HG02798 (cell line): ENCODE results near the gene MRM1.

Experiments used
- ATAC-seq: cut with Tn5 transposase; IDR thresholded peaks from one replicate; pipeline ENCODE4 v1.9.1; 2021; ENCODE audit warnings: mild to moderate bottlenecking; ENCODE audit not compliant: unreplicated experiment, poor library complexity

The MRM1 gene, protein sequence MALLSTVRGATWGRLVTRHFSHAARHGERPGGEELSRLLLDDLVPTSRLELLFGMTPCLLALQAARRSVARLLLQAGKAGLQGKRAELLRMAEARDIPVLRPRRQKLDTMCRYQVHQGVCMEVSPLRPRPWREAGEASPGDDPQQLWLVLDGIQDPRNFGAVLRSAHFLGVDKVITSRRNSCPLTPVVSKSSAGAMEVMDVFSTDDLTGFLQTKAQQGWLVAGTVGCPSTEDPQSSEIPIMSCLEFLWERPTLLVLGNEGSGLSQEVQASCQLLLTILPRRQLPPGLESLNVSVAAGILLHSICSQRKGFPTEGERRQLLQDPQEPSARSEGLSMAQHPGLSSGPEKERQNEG

GRCh38 chr17:36601303-36602029, at the start of gene MRM1:
MRM1 (plus strand) TSS chr17:36601583; CDS start chr17:36601811, 228 bp downstream.
- peak; percentile 86 for ATAC-seq

- ATAC-seq: no peak
These were observed 47.9 kb upstream of the MRM1 start for GRCh38 chr17:36553459-36553858.

GRCh38 chr17:36566081-36566480, 35.3 kb upstream of the MRM1 start:
- no peak for ATAC-seq

DNA sequence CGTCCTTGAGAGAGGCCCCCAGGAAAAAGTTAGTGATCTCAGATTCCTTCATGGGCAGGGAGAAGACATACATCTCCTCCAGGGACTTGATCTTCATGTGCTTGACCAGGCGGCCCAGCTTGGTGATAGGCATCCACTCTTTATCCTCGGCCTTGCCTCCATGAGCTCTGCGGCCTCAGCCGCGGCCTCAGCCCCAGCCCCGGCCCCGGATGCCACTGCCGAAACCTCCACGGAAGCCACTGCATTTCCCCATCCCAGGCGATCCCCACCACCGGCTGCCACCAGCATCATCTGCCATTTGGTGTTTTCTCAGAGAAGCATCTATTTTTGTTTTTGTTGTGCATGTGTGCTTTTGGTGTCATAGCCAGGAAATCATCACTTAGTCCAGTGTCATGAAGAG, 26.4 kb upstream of the MRM1 start:
- ATAC-seq: no peak

DNA sequence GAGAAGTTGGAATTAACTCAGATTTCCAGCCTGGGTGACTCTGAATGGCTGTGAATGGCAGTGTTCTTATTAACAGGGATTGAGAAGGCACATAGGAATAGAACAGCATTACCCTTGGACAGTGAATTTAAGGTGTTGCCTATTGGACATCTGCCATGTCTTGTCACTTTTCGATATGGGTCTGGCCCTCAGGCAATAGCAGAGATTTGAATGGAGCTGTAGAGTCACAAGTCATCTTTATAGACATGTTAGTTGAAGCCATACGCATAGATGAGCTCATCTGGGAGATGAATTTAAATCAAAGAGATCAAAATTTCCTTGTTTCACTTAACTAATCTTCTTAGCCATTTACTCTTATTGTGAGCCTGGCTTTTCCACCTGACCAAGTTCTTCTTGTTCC, 24.6 kb upstream of the MRM1 start:
- no peak for ATAC-seq

GRCh38 chr17:36578671-36579070, 22.7 kb upstream of the MRM1 start:
- no peak for ATAC-seq

DNA sequence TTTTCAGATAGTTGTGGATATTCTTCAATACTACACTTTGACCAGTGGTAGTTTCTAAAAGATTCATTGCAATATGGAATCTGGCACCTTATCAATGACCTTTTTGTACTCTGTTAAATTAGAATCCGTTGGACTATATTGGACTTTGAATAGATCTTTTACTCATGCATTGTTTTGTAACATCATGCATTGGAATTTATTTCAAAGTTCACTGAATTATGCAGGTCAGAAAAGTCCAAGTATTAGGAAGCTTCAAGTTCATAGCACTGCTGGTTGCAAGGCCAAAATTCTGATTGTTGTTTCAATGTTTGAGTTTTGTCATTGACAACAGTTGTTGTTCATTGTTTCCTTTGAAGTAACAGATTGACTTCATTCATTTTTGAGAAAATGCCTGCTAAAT, 17.6 kb upstream of the MRM1 start:
- no peak for ATAC-seq

DNA sequence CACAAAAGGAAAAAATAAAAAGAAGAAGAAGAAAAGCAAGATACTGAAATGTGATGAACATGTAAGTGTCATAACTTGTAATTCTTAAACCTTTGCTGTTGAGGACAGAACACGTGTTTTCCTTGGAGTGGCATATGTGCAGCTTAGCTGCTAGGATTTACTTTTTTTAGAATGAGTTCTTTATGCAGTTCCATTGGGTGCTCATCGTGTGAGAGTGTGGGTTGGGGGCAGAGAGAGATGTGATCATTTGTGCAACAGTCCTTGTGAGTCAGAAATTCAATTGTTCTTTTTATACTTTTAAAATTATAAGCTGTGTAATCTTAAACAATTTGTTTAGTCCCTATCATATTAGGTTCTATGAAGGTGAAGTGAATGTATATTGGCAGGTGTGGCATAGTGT, 15.2 kb upstream of the MRM1 start:
- ATAC-seq: no peak

DNA sequence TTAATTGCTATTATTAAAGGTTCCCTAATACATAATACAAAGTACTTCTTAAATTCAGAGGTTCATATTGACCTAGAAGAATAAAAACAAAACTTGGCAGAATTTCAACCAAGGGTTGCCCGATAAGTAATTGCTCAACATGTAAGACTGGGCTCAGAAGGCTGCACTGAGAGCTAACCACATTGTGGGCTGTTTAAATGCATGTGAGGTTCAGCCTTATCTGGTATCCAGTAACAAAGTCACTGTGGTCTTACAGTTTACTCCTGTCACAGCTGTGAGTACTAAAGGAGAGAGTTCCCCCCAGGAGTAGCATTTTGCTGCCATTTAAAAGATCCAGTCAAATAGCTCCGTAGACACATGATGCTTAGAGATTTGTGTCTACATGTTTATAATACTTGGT, 11.3 kb upstream of the MRM1 start:
- ATAC-seq: no peak

DNA sequence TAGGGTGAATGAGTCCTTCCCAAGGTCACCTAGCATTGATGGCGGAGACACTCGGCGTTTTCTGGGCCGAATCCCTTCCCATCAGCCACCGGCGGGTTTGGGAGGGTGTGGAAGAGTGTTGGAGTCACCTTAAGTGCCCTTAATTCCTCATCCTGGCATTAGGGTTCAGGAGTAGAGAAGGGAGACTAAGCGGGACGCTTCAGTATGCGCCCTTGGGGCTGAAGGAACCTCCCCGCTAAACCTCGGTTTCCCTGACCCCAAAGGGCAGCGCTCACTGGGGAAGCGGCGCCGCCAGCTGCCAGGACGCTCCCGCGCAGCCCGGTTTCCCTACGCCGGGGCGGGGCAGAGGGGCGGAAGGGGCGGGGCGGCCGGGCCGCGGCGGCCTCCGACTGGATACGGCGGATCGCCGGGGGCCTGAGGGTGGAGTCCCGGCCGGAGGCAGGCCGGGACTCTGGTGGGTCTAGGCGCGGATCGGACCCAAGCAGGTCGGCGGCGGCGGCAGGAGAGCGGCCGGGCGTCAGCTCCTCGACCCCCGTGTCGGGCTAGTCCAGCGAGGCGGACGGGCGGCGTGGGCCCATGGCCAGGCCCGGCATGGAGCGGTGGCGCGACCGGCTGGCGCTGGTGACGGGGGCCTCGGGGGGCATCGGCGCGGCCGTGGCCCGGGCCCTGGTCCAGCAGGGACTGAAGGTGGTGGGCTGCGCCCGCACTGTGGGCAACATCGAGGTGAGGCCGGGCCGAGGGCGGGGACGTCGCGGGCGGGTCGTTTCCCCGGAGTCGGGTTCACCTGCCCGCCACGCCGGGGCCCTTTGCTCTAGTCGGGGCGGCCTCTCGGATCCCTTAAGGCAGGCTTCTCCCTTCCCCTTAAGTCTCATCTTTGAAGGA, 9.7 kb upstream of the MRM1 start, which contains the start of gene DHRS11:
DHRS11 (plus strand) TSS at position 446 of the 882 bp plus-strand sequence; CDS start at position 577, 131 bp downstream.
- peak; percentile 90 for ATAC-seq

GRCh38 chr17:36592316-36592715, 9.1 kb upstream of the MRM1 start:
- ATAC-seq: no peak

DNA sequence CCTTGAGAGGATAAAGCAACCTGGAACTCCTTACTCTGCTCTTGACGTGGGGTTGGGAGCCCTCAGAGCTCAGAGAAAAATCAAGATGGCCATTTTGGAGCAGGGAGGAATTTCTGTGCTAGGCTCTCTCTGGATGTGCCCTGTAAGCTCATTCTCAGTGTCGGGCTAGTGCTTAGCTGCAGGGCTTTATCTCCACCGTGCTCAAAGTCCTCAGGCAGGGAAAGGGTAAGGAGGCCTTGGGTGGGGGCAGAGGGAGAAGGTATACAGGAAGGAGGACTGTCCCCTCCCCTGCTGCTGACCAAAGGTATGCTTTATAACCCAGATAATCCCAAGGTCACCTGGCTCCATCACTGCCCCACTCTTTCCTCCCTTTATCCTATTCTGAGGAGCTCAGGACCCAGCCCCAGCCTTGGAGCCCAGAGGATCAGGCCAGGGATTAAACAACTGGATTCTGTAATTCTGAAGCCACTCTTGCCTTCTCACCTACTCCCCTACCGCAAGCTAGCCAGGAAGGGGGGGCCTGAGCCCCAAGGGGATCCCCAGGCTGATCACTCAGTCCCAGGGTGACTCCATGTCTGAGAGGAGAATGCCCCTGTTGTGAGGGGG, 8.6 kb upstream of the MRM1 start:
- no peak for ATAC-seq

GRCh38 chr17:36593656-36594316, 7.6 kb upstream of the MRM1 start:
- ATAC-seq: no peak

DNA sequence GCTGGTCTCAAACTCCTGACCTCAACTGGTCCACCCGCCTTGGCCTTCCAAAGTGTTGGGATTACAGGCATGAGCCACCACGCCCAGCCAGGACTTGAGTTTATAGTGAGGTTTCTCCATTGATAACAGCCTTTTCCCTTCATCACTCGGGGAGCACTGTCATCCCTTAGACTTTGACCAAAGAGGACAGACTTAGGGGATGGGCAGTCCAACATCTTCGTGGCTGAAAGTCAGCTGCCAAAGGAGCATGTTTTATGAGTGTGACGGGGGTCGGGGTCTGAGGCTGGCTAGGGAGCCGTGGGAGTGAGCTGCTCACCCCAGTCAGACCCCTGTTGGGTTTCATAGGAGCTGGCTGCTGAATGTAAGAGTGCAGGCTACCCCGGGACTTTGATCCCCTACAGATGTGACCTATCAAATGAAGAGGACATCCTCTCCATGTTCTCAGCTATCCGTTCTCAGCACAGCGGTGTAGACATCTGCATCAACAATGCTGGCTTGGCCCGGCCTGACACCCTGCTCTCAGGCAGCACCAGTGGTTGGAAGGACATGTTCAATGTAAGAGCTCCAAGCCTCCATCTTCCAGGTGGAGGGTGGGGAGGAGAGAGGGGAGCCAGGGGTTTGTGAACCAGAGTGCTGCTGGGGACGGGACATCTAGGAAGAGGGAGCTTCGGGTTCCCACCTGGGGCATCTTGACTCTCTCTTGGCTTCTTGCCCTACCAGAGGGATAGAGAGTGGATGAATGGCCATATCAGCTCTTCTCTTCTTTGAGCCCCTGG, 6.6 kb upstream of the MRM1 start:
- no peak for ATAC-seq

DNA sequence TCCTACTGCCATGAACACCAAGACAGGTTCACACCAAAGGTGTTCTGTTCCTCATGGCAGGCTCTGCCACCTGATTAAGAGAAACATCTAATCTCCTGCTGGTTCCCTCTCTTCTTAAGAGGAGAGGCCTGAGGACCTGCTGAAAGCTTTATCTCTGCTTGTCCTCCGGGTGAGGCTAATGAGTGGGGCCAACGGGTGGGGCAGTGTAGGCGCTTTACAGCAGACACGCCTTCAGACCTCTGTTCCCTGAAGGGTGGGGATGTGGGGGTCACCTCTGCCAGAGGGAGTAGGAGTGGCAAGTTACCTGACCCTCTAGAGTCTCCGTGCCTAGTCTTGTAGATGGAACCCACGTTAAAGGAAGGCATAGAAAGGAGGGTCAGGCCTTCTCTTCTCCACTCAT, 4.2 kb upstream of the MRM1 start:
- no peak for ATAC-seq

DNA sequence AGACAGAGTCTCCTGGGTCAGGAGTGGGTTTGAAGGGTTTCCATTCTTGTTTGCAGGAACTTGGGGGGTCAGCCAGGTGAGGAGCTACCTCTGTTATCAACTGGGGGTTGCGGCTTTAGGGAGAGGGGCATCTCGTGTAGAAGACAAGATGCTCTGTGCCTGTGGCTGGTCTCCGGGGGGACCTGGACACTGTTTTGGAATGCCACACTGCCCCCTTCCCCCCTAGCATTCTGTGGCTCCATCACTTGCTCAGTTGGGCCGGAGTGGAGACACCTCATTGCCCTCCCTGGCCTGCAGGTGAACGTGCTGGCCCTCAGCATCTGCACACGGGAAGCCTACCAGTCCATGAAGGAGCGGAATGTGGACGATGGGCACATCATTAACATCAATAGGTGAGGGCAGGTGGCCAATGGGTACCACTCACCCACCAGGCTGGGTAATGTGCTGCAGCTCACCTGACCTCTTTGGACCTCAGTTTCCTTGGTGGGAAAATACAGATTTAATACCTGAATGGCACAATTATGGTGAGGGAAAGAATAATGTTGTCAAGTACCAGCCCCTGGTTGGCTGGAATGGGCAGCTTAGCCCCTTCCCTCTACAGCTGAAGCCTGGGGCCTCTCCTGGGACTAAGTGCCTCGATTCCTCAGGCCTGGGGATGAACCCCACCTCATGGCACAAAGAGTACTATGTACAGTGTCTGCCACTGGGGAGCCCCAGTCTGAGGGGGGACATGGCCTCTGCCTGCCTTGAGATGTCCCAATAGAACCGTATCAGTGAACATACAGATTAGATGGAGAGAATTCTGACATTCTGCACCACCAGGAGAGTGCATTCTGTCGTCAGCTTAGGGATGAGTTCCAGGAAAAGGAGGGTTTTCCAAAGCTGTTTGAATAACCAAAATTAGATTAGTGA, 3.3 kb upstream of the MRM1 start:
- ATAC-seq: no peak

- no peak for ATAC-seq
These were observed 2.4 kb upstream of the MRM1 start for GRCh38 chr17:36598951-36599401.
